A673 (cell line): ENCODE measurements around the gene VPS26B. TPM values are rescaled to one million over a fixed set of nuclear protein-coding genes. Genes with fewer than 3 reads are reported as not detected.

Source experiments
- BruUV-seq: library from RNA; stranded (reverse); fragments of 400-500 nt; replicated peaks from 2 replicates; lab custom pipeline; 2021; lab: Mats Ljungman, UMichigan
- CTCF ChIA-PET: fragments of 300-600 bp; sonication (Branson Sonifier 250); formaldehyde crosslinking; loops from one replicate; lab custom pipeline; 2022; ENCODE audit warnings: antibody characterized with exemption; lab: Charles Lee
- POLR2A ChIA-PET: fragments of 300-600 bp; sonication (Branson Sonifier 250); formaldehyde crosslinking; loops from one replicate; lab custom pipeline; 2022; ENCODE audit warnings: antibody characterized with exemption; ENCODE audit not compliant: low non-redundant PET; lab: Charles Lee
- DNase-seq: peaks from one replicate; pipeline ENCODE4 v3.0.0-alpha.2; 2015; ENCODE audit warnings: low spot score
- H3K27ac ChIP-seq: fragments of 200-600 bp; sonication (generic); 2 replicates; pipeline ENCODE4 v1.5.1; 2016; ENCODE audit warnings: mixed run types, low read depth, mild to moderate bottlenecking, mixed read lengths, antibody characterized with exemption, low read length; ENCODE audit not compliant: poor library complexity, severe bottlenecking
- H3K27me3 ChIP-seq: fragments of 200-600 bp; sonication (generic); replicated peaks from 2 replicates; pipeline ENCODE4 v1.6.1; 2017; ENCODE audit warnings: mixed run types, low read depth, mild to moderate bottlenecking, mixed read lengths, antibody characterized with exemption, low read length; ENCODE audit not compliant: insufficient read depth, poor library complexity
- H3K36me3 ChIP-seq: fragments of 200-600 bp; sonication (generic); 2 replicates; pipeline ENCODE4 v1.6.1; 2016; ENCODE audit warnings: mixed run types, mild to moderate bottlenecking, mixed read lengths, antibody characterized with exemption, low read length; ENCODE audit not compliant: insufficient read depth, poor library complexity, severe bottlenecking
- H3K4me1 ChIP-seq: fragments of 200-600 bp; sonication (generic); 2 replicates; pipeline ENCODE4 v1.6.1; 2017; ENCODE audit warnings: mixed run types, mild to moderate bottlenecking, mixed read lengths, antibody characterized with exemption, low read length; ENCODE audit not compliant: insufficient read depth, poor library complexity, severe bottlenecking
- H3K4me3 ChIP-seq: fragments of 200-600 bp; sonication (generic); 2 replicates; pipeline ENCODE4 v1.5.1; 2016; ENCODE audit warnings: low read depth, mixed run types, mild to moderate bottlenecking, mixed read lengths, low read length; ENCODE audit not compliant: poor library complexity, severe bottlenecking
- H3K9me3 ChIP-seq: fragments of 200-600 bp; sonication (generic); 2 replicates; pipeline ENCODE4 v1.6.1; 2016; ENCODE audit warnings: mixed run types, low read depth, mild to moderate bottlenecking, mixed read lengths, antibody characterized with exemption, low read length; ENCODE audit not compliant: poor library complexity, severe bottlenecking
- CTCF ChIP-seq: fragments of 300-800, 200-600 bp; sonication (generic); conservative IDR thresholded peaks from 2 replicates; pipeline ENCODE4 v1.5.1; 2017; ENCODE audit warnings: low read depth, mild to moderate bottlenecking, antibody characterized with exemption, low read length, moderate library complexity, mixed read lengths
- EZH2 ChIP-seq: fragments of 200-600 bp; sonication (generic); IDR thresholded peaks from 2 replicates; pipeline ENCODE4 v1.6.1; 2017; ENCODE audit warnings: borderline replicate concordance, low read depth, mild to moderate bottlenecking, mixed read lengths, antibody characterized with exemption, low read length; ENCODE audit not compliant: poor library complexity, severe bottlenecking
- intact Hi-C: fragments of 100-400 bp; cut with micrococcal nuclease; formaldehyde crosslinking; loops from one replicate; pipeline ENCODE4 v1.10.0; 2022; ENCODE audit not compliant: unreplicated experiment
- total RNA-seq: library from RNA; stranded (reverse); gene quantifications from 2 replicates; pipeline ENCODE4 v1.2.3, GENCODE V29; 2021

VPS26B gene
- total RNA-seq, 1 experiment from 2014 or later: 51.3 TPM

- DNase-seq: no peak
- ChIA-PET POLR2A (no interaction called here), CTCF (no interaction called here)
- H3K27ac ChIP-seq: no peak overlapping the region
- H3K36me3 ChIP-seq: no peaks in the 10 kb centered on the region
- BruUV-seq: no TSS peak
- H3K27me3 ChIP-seq: peaks cover 58% of the 10 kb centered on the region
- no peaks in the 10 kb centered on the region for H3K9me3 ChIP-seq
- TF ChIP-seq CTCF: no peak
- no peak for TF ChIP-seq EZH2
- no peak overlapping the region for H3K4me3 ChIP-seq
- intact Hi-C loops: no loop called here
- no peaks in the 10 kb centered on the region for H3K4me1 ChIP-seq
These were observed 48.2 kb downstream of the VPS26B start for GRCh38 chr11:134272381-134273316.

DNA sequence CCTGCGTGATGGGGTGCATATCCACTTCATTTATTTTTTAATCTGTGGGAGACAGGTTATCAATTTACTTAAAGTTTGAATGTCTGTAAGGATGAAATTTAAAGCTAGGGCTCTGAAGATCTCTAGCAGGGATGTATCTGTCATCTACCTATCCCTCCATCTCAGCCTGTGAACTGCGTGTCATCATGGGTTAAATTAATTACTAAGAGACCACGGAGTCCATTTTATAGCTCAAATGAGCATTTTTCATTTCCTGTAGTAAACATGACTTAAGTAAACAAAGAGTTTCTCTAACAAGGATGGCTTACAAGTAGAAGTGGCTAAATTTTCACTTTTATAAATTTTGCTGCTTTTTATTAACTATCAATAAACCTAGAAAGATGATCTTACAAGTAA lies 48.8 kb downstream of the VPS26B start:
- H3K27ac ChIP-seq: no peak overlapping the region
- intact Hi-C loops: no loop called here
- peaks cover 65% of the 10 kb centered on the region for H3K27me3 ChIP-seq
- no peaks in the 10 kb centered on the region for H3K4me1 ChIP-seq
- no peak overlapping the region for H3K4me3 ChIP-seq
- H3K36me3 ChIP-seq: no peaks in the 10 kb centered on the region
- CTCF ChIA-PET: no interaction called here
- POLR2A ChIA-PET: no interaction called here
- BruUV-seq: no TSS peak
- TF ChIP-seq CTCF (no peak), EZH2 (no peak)
- DNase-seq: no peak
- no peaks in the 10 kb centered on the region for H3K9me3 ChIP-seq

DNA sequence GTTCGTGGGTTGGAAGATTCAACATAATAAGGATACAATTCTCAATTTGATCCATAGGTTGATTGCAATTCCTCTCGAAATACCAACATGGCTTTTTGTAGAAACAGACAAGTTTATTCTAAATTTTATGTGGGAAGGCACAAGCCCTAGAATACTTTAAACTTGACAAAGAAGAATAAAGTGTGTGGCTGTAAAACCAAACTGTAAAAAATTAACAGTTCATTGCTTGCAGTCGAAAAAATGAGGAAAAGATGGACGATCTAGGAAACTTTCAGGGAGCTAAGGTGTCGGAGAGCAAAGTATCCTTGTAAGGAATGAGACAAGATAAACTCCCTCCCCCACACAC lies 50.7 kb downstream of the VPS26B start:
- TF ChIP-seq EZH2 (no peak), CTCF (no peak)
- Histone ChIP-seq H3K27ac (no peak overlapping the region), H3K4me3 (no peak overlapping the region), H3K36me3 (no peaks in the 10 kb centered on the region), H3K27me3 (peaks cover 84% of the 10 kb centered on the region), H3K4me1 (no peaks in the 10 kb centered on the region), H3K9me3 (no peaks in the 10 kb centered on the region)
- BruUV-seq: no TSS peak
- ChIA-PET POLR2A (interaction anchor here (0.6 kb wide), 1 partner anchor 12 kb away, joined by 3 read pairs; no protein-coding TSS in a partner anchor), CTCF (interaction anchor here (1.3 kb wide), 1 partner anchor 8 kb away, joined by 3 read pairs; no protein-coding TSS in a partner anchor)
- intact Hi-C loops: no loop called here
- no peak for DNase-seq
